ENCODE data around the gene HLF. TPM values are rescaled to one million over a fixed set of nuclear protein-coding genes. Genes with fewer than 3 reads are reported as not detected.
A peak's percentile ranks its signal among the peaks of the same experiment; 100 is the strongest.

The HLF gene
- total RNA-seq, 2 donors from 2014 or later = 23.9 to 44.3 TPM

- DNase-seq = peak; percentile 61 to 62
- Mint-ChIP-seq H3K4me1 (ENCODE audit: low read depth) (peaks cover 77% of the 10 kb centered on the region), H3K36me3 (ENCODE audit: insufficient read depth in 2 of 2) (peaks cover 15 to 16% of the 10 kb centered on the region in 2 donors), H3K4me3 (peak overlapping the region; percentile 8 to 77), H3K27ac (peak overlapping the region; percentile 74), H3K27me3 (ENCODE audit: low read depth) (peaks cover 44% of the 10 kb centered on the region), H3K9me3 (peaks cover 6 to 13% of the 10 kb centered on the region in 2 donors)
- ATAC-seq (replicated peaks in 1 of 2) = peak; percentile 84 to 90
These were observed 79.8 kb downstream of the HLF start for GRCh38 chr17:55344514-55344997.

- Mint-ChIP-seq H3K9me3 (peaks cover 6 to 12% of the 10 kb centered on the region in 2 donors), H3K4me1 (ENCODE audit: low read depth) (peaks cover 76% of the 10 kb centered on the region), H3K4me3 (peak overlapping the region in 1 of 2 donors; percentile 77), H3K27ac (no peak overlapping the region), H3K36me3 (ENCODE audit: insufficient read depth in 2 of 2) (peaks cover 12 to 13% of the 10 kb centered on the region in 2 donors), H3K27me3 (ENCODE audit: low read depth) (peaks cover 38% of the 10 kb centered on the region)
- ATAC-seq (replicated peaks in 1 of 2) (peak in 1 of 2 donors; percentile 15), DNase-seq (no peak)
These were observed 80.4 kb downstream of the HLF start for GRCh38 chr17:55345132-55345531.

- H3K27ac Mint-ChIP-seq = peak overlapping the region; percentile 52
- peaks cover 30% of the 10 kb centered on the region for H3K27me3 Mint-ChIP-seq (ENCODE audit: low read depth)
- peaks cover 6 to 12% of the 10 kb centered on the region in 2 donors for H3K9me3 Mint-ChIP-seq
- peaks cover 12 to 13% of the 10 kb centered on the region in 2 donors for H3K36me3 Mint-ChIP-seq (ENCODE audit: insufficient read depth in 2 of 2)
- no peak for ATAC-seq (replicated peaks in 1 of 2)
- DNase-seq = no peak
- H3K4me3 Mint-ChIP-seq = no peak overlapping the region
- peaks cover 74% of the 10 kb centered on the region for H3K4me1 Mint-ChIP-seq (ENCODE audit: low read depth)
These were observed 81.9 kb downstream of the HLF start for GRCh38 chr17:55346658-55347057.

GRCh38 chr17:55347341-55347740 lies 82.6 kb downstream of the HLF start:
- DNase-seq (no peak), ATAC-seq (replicated peaks in 1 of 2) (no peak)
- H3K27me3 Mint-ChIP-seq (ENCODE audit: low read depth) = peaks cover 33% of the 10 kb centered on the region
- H3K27ac Mint-ChIP-seq = no peak overlapping the region
- peaks cover 12 to 13% of the 10 kb centered on the region in 2 donors for H3K36me3 Mint-ChIP-seq (ENCODE audit: insufficient read depth in 2 of 2)
- peaks cover 67% of the 10 kb centered on the region for H3K4me1 Mint-ChIP-seq (ENCODE audit: low read depth)
- H3K9me3 Mint-ChIP-seq = peaks cover 6 to 12% of the 10 kb centered on the region in 2 donors
- no peak overlapping the region for H3K4me3 Mint-ChIP-seq

- H3K27ac Mint-ChIP-seq = no peak overlapping the region
- H3K4me1 Mint-ChIP-seq (ENCODE audit: low read depth) = peaks cover 52% of the 10 kb centered on the region
- H3K36me3 Mint-ChIP-seq (ENCODE audit: insufficient read depth in 2 of 2) = peaks cover 10 to 12% of the 10 kb centered on the region in 2 donors
- ATAC-seq (replicated peaks in 1 of 2) (no peak), DNase-seq (peak; percentile 45 to 61)
- H3K27me3 Mint-ChIP-seq (ENCODE audit: low read depth) = peaks cover 25% of the 10 kb centered on the region
- peaks cover 5 to 12% of the 10 kb centered on the region in 2 donors for H3K9me3 Mint-ChIP-seq
- peak overlapping the region; percentile 30 to 64 for H3K4me3 Mint-ChIP-seq
These were observed 84.1 kb downstream of the HLF start for GRCh38 chr17:55348749-55349354.

GRCh38 chr17:55350825-55351205 lies 86.1 kb downstream of the HLF start:
- H3K36me3 Mint-ChIP-seq (ENCODE audit: insufficient read depth in 2 of 2) = peaks cover 5 to 8% of the 10 kb centered on the region in 2 donors
- no peak for DNase-seq
- no peak overlapping the region for H3K27ac Mint-ChIP-seq
- peaks cover 33% of the 10 kb centered on the region for H3K4me1 Mint-ChIP-seq (ENCODE audit: low read depth)
- peak overlapping the region in 1 of 2 donors; percentile 35 for H3K4me3 Mint-ChIP-seq
- peaks cover 32% of the 10 kb centered on the region for H3K27me3 Mint-ChIP-seq (ENCODE audit: low read depth)
- ATAC-seq (replicated peaks in 1 of 2) = peak; percentile 20 to 23
- peaks cover 3 to 9% of the 10 kb centered on the region in 2 donors for H3K9me3 Mint-ChIP-seq

- H3K36me3 Mint-ChIP-seq (ENCODE audit: insufficient read depth in 2 of 2) = peaks cover 3 to 8% of the 10 kb centered on the region in 2 donors
These were observed 86.5 kb downstream of the HLF start for GRCh38 chr17:55351226-55351625.

GRCh38 chr17:55354010-55354409 lies 89.2 kb downstream of the HLF start:
- peaks cover 16% of the 10 kb centered on the region for H3K4me1 Mint-ChIP-seq (ENCODE audit: low read depth)
- H3K27me3 Mint-ChIP-seq (ENCODE audit: low read depth) = peaks cover 20% of the 10 kb centered on the region
- H3K4me3 Mint-ChIP-seq = no peak overlapping the region
- H3K27ac Mint-ChIP-seq = no peak overlapping the region
- DNase-seq (no peak), ATAC-seq (replicated peaks in 1 of 2) (no peak)
- H3K9me3 Mint-ChIP-seq = no peaks in the 10 kb centered on the region
- H3K36me3 Mint-ChIP-seq (ENCODE audit: insufficient read depth in 2 of 2) = no peaks in the 10 kb centered on the region

More at GRCh38 chr17:55351226-55351625, 86.5 kb downstream of the HLF start:
- no peak for ATAC-seq (replicated peaks in 1 of 2)
- peaks cover 31% of the 10 kb centered on the region for H3K27me3 Mint-ChIP-seq (ENCODE audit: low read depth)
- H3K9me3 Mint-ChIP-seq = peaks cover 3 to 9% of the 10 kb centered on the region in 2 donors
- no peak for DNase-seq
- H3K4me3 Mint-ChIP-seq = no peak overlapping the region
- peaks cover 33% of the 10 kb centered on the region for H3K4me1 Mint-ChIP-seq (ENCODE audit: low read depth)
- H3K27ac Mint-ChIP-seq = no peak overlapping the region

GRCh38 chr17:55354941-55355340 lies 90.2 kb downstream of the HLF start:
- no peak for ATAC-seq (replicated peaks in 1 of 2)
- H3K4me3 Mint-ChIP-seq = no peak overlapping the region
- peaks cover 13% of the 10 kb centered on the region for H3K4me1 Mint-ChIP-seq (ENCODE audit: low read depth)
- no peaks in the 10 kb centered on the region for H3K36me3 Mint-ChIP-seq (ENCODE audit: insufficient read depth in 2 of 2)
- DNase-seq = no peak
- no peaks in the 10 kb centered on the region for H3K9me3 Mint-ChIP-seq
- H3K27me3 Mint-ChIP-seq (ENCODE audit: low read depth) = peaks cover 21% of the 10 kb centered on the region
- H3K27ac Mint-ChIP-seq = no peak overlapping the region

- no peak overlapping the region for H3K4me3 Mint-ChIP-seq
- peaks cover 7 to 8% of the 10 kb centered on the region in 2 donors for H3K9me3 Mint-ChIP-seq
- H3K36me3 Mint-ChIP-seq (ENCODE audit: insufficient read depth in 2 of 2) = peaks cover 6 to 10% of the 10 kb centered on the region in 2 donors
- DNase-seq (peak; percentile 76 to 82), ATAC-seq (replicated peaks in 1 of 2) (peak; percentile 88 to 93)
- H3K27me3 Mint-ChIP-seq (ENCODE audit: low read depth) = peaks cover 39% of the 10 kb centered on the region
- H3K4me1 Mint-ChIP-seq (ENCODE audit: low read depth) = no peaks in the 10 kb centered on the region
- no peak overlapping the region for H3K27ac Mint-ChIP-seq
These were observed 91.9 kb downstream of the HLF start for GRCh38 chr17:55356434-55357328.

GRCh38 chr17:55360971-55361370 lies 96.2 kb downstream of the HLF start:
- Mint-ChIP-seq H3K4me3 (no peak overlapping the region), H3K27me3 (ENCODE audit: low read depth) (peaks cover 40% of the 10 kb centered on the region), H3K36me3 (ENCODE audit: insufficient read depth in 2 of 2) (peaks cover 6 to 10% of the 10 kb centered on the region in 2 donors), H3K4me1 (ENCODE audit: low read depth) (no peaks in the 10 kb centered on the region), H3K9me3 (peaks cover 7 to 8% of the 10 kb centered on the region in 2 donors), H3K27ac (no peak overlapping the region)
- ATAC-seq (replicated peaks in 1 of 2) (no peak), DNase-seq (no peak)

- peaks cover 34% of the 10 kb centered on the region for H3K27me3 Mint-ChIP-seq (ENCODE audit: low read depth)
- peaks cover 7 to 8% of the 10 kb centered on the region in 2 donors for H3K9me3 Mint-ChIP-seq
- peaks cover 6 to 10% of the 10 kb centered on the region in 2 donors for H3K36me3 Mint-ChIP-seq (ENCODE audit: insufficient read depth in 2 of 2)
- no peak overlapping the region for H3K4me3 Mint-ChIP-seq
- no peak overlapping the region for H3K27ac Mint-ChIP-seq
- H3K4me1 Mint-ChIP-seq (ENCODE audit: low read depth) = no peaks in the 10 kb centered on the region
- DNase-seq (no peak), ATAC-seq (replicated peaks in 1 of 2) (no peak)
These were observed 98.3 kb downstream of the HLF start for GRCh38 chr17:55363033-55363432.

GRCh38 chr17:55366020-55366481 lies 101.3 kb downstream of the HLF start:
- no peak for ATAC-seq (replicated peaks in 1 of 2)
- Mint-ChIP-seq H3K27me3 (ENCODE audit: low read depth) (peaks cover 21% of the 10 kb centered on the region), H3K27ac (no peak overlapping the region), H3K9me3 (peaks cover 2 to 3% of the 10 kb centered on the region in 2 donors), H3K4me1 (ENCODE audit: low read depth) (no peaks in the 10 kb centered on the region), H3K36me3 (ENCODE audit: insufficient read depth in 2 of 2) (peaks cover 3 to 4% of the 10 kb centered on the region in 2 donors), H3K4me3 (no peak overlapping the region)
- DNase-seq = no peak

Measured in activated T-cell treated with anti-CD3 and anti-CD28 coated beads, Interleukin-2, amount 50 U/mL, for 72 hours (primary cell).